GM19240 (cell line): ENCODE measurements around the gene STAB1.
"Not testable (repeated sequence)": the region's sequence is repeated elsewhere in the genome, so short reads cannot be mapped to it uniquely, and the experiment has no call there.

ENCODE experiments used
- DNase-seq: peaks from one replicate; pipeline ENCODE4 v3.0.0; 2011; ENCODE audit warnings: low spot score; ENCODE audit not compliant: insufficient read length

Gene STAB1

DNA sequence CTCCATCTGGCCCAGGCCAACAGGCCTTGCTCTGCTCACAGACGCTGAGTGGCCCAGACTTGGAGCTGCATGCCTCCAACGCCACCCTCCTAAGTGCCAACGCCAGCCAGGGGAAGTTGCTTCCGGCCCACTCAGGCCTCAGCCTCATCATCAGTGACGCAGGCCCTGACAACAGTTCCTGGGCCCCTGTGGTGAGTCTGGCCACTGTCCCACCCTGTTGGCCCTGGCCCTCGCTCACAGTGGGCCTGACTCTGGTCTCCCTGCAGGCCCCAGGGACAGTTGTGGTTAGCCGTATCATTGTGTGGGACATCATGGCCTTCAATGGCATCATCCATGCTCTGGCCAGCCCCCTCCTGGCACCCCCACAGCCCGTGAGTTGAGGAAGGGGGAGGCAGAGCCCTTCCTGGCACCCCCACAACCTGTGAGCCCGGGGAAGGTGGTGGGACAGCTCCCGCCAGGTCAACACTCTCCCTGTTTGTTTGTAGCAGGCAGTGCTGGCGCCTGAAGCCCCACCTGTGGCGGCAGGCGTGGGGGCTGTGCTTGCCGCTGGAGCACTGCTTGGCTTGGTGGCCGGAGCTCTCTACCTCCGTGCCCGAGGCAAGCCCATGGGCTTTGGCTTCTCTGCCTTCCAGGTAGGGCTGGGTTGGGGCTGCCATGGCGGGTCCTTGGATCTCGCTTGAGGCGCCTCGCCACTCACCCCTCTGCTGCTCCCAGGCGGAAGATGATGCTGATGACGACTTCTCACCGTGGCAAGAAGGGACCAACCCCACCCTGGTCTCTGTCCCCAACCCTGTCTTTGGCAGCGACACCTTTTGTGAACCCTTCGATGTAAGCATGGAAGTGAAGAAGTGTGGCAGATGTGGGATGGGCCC, 28.5 kb downstream of the STAB1 start:
- no peak for DNase-seq

DNA sequence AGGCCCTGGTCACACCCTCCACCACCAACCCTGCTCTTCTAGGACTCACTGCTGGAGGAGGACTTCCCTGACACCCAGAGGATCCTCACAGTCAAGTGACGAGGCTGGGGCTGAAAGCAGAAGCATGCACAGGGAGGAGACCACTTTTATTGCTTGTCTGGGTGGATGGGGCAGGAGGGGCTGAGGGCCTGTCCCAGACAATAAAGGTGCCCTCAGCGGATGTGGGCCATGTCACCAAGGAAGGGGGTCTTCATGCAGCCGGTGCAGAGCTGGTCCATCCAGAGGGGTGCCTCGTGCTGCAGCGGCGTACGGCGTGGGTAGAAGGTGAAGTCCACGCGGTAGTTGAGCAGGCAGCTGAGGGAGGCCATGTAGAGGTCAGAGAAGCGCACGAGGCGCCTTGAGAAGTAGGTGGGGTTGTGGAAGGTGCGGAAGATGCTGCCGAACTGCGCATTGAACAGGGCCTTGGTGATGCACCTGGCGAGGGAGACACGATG, 29.2 kb downstream of the STAB1 start:
- no peak for DNase-seq

DNA sequence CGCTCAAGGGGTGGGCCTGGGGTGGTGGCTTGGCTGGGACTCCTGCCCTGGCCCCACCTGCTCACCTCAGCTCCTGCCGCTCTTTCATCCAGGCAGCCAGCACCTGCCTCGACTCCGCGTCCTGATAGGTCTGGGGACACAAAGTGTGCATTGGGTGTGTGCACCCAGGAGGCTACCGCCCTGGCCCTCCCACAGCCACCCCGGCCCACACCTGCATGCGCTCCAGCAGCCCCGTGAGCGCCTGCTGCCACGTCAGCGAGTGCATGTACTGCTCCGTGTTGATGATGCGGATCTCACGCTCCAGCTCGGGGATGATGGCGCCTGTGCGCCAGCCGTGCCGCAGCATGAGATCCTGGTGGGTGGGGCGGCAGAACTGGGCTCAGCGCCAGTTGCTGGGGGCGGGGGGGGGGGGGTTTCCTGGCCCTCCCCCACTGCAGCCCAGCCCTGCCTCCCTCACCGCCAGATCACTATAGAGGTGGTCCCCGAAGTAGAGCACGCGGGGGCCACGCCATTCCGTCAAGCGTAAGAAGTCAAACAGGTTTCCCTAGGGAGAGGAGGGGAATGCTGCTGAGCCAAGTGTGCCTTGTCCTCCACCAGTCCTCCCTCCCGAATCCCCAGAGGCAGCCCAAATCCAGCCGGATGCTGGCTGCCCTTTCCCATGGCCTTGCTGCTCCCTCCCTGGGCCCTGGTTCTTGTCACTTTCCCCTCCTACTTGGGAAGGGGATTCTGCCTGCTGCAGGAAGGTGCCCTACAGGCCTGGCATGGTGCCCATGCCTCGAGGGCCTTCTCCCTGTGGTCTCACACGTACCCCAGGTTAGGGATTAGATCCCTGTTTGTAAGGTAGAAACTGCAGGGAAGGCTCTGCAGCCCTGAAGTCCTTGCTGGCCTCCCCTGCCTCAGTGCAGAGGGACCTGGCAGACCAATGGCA, 29.9 kb downstream of the STAB1 start:
- DNase-seq: peak; percentile 1

DNA sequence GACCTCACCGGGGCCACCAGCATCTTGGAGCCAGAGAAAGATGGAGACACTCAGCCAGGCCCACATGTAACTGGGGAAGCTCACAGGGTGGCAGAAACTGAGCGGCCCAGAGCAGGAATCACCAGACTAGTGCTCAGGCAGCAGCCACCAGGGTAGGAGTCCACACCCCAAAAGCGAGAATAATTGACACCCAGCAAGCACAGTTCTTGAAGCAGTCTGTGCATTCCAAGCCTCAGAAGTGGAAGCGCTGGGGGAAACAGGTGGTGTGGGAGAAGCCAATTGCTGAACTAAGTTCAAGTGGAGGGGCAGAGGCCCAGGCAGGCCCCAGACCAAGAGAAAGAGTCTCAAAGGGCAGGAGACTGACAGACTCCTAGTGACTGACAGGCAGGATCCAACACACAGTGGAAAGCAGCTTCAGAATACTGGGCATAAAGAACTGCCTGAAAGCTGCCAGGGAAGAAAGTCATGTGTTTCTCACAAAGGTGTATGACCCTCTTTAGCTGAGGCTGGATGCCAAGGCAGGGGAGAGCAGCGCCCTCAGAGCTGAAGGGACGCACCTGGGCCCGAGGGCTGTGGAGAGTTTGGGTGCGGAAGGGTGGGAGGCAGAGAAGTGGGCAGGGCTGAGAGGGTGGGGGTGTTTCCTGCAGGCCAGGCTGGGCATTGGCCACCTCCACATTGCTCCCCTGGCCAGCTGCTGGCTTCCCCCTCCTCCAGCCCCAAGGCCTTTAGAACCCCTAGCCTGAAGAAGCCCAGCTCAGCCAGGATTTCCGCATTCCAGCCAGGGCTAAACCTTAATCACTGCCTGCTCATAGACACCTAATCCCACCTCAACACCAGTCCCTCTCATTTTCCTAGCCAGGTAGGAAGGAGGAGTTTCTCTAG, 30.8 kb downstream of the STAB1 start:
- peak; percentile 0 for DNase-seq

DNA sequence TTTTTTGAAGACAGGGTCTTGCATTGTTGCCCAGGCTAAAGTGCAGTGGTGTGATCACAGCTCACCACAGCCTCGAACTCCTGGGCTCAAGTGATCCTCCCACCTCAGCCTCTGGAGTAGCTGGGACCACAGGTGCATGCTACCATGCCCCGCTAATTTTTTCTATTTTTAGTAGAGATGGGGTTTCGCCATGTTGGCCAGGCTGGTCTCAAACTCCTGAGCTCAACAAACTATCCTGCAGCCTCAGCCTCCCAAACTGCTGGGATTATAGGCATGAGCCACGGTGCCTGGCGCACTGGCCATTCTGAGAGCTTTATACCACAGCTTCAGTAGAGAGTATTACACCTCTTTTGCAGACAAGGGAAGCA, 31.5 kb downstream of the STAB1 start:
- not testable (repeated sequence) for DNase-seq

DNA sequence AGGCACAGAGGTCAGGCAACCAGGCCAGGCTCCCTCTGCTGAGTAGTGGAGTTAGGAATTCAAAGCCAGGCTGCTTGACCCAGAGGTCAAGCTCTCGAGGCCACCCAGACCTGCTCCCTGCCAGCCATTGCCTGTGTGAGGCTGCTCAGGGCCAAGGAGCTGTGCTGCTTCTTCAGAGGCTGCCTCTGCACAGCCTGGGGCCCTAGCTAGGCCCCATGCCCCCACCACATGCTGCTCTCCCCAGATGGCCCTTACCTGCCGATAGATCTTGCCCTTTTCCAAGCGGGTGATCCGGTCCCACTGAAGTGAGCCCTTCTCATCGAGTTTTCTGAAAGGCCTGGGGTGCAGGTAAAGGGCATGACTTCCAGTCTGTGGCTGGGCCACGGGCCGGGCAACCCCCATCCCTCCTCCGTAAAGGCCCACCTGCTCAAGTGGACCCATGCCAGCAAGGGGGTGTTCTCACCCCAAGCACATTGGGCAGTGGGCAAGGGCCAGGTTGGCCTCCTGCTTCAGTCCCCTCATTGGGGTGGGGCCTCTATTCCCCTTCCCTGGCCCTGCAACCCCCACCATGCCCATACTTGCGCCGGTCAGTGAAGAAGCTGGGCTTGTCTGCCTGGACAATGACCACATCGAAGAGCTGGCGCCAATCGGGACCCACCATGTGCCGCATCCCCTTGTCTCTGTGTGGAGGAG, 32.0 kb downstream of the STAB1 start:
- peak; percentile 1 for DNase-seq

DNA sequence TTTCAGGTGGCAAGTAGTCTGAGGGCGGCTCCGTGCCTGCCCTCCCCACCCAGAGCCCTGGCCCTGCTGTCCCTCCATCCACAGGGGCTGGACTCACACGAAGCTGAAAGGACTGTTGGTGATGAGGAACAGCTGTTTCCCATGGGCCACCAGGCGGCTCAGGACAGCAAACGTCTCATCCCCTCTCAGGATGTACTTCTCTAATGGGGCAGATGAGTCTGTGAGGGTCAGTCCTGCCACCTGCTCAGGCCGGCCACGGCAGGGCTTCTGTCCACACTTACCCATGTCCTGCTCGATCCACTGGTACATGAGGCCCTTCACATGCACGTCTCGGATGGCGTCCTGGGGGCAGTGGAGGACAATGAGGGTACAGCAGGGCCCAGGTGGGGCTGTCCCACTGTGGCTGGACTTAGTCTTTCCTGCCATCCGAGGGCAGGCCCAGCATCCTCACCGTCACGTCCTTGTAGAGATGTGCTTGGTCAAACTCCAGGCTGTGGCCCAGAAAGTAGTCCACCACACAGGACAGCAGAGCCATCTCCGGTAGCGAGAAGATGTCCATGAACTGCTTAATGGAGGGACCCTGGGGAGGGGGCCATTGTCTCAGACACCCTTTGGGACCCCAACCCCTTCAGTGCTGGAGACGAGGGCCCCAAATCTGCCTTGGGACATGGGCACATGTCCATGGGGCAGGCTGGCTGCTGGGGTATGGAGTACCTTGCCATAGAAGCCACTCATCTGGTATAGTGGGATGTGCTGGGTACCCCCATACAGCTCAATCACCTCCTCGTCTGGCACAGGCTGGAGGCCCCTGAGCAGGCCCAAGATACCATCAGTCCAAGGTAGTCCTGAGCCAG, 32.8 kb downstream of the STAB1 start:
- DNase-seq: no peak

DNA sequence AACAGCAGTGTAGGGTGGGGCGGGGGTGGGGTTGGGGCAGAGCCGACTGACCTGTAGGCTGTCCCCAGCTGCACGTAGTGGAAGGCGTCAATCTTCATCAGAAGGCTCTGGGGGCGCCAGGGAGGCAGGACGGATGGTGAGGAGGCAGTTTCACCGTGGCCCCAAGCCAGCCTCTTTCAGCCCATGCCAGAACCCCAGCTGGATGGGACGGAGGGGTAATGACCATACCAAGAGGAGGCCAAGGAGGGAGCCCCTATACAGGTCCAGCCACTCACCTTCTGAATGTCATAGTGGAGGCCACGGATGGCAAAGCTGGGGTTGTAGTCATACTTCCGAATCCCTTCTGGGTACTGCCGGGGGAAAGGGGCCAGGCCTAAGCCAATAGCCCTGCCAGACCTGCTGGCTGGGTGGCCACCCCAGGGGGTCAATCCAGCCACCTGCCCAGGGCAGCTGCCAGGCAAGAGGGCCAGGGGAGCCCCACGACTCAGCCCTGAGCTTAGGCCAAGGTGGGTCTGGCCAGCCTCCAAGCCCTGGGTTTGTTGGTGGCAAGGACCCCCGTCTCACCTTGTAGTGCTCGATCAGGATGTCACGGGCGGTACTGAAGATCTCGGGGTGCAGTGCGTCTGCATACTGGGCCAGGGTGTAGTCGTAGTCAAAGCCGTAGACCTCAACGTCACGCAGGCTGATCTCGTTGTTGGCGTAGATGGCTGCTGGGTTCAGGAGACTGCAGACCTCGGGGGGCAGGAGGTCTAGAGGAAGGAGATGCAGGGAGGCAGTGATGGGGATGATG, 33.6 kb downstream of the STAB1 start:
- no peak for DNase-seq

DNA sequence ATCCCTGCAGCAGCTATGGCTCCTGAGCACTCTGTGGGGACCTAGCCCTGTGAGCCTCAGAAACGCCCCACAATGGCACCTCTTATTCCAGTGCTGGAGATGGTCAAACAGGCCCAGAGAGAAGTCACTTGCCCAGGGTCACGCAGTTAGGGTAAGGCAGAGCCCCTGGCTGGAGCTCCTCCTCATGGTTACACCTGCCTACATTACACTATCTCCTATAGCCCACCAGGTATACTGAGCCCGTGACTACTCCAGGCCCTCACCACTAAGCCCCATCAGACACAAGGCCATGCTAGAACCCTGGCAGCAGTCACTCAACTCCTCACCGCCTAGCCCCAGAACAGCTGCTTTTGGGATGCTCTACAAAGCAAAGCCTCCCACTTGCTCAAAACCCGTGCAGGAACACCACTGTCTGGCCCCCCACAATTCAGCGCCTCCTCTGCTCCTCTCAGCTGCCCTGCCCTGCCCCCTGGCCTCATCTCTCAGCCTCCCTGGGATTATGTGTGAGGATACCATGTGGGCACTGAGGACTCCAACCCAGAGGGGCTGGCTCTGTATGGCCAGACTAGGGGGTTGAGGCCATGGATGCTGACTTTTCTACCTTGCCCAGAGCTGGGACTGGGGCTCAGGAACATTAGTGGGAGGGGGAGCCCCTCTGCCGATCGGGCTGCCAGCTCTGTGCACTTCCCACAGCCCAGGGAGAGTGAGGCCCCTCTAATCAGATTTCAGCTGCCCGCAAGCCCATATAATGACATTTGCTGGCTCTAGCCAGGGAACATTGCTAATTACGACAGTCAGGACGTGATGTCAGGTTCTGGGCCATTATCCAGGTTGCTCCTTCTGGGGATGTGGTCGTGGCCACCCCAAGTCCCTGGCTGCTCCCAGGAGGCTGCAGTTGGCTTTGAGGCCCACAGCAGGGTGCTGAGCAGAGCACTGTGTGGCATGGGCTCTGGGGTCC, 34.5 kb downstream of the STAB1 start:
- no peak for DNase-seq

DNA sequence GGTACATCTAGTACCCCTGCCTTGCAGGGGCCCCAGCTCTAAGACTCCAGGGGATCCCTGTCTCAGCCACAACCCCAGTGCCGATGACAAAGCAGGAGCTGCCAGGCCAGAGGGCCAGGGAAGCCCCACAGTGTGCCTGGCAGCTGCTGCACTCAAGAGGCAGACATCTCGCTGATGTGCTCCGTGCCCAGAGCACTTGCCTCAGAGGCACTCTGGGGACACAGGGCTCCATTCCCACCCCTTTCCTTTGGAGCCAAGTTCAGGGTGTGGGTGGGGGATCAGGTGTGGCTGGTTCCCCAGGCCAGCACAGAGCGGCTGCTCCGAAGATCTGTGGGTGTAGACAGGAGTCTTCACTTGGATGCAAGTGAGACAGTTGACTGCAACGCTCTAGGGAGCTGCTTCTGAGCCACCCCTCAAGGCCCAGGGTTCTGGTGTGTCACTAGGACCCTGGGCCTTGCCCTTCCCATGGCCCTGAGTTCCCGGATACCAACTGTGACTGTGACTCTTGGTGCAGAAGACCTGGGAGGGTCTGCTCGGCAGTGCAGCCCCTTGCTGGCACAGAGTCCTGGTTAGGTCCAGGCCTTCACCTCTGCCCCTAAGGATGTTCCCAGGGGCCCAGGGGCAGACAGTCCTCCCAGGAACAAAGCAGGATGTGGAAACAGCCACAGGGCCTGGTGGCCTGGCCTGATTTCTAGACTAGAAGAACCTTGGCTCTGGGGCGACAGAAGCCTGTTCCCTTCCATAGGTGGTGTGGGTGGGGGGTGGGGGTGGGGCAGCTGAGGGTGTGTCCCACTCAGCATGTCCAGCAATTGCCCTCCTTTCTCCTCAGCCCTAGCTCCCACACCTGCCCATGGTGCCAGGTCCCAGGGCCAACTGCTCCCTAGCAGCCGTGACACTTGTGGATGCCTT, 36.0 kb downstream of the STAB1 start:
- no peak for DNase-seq

DNA sequence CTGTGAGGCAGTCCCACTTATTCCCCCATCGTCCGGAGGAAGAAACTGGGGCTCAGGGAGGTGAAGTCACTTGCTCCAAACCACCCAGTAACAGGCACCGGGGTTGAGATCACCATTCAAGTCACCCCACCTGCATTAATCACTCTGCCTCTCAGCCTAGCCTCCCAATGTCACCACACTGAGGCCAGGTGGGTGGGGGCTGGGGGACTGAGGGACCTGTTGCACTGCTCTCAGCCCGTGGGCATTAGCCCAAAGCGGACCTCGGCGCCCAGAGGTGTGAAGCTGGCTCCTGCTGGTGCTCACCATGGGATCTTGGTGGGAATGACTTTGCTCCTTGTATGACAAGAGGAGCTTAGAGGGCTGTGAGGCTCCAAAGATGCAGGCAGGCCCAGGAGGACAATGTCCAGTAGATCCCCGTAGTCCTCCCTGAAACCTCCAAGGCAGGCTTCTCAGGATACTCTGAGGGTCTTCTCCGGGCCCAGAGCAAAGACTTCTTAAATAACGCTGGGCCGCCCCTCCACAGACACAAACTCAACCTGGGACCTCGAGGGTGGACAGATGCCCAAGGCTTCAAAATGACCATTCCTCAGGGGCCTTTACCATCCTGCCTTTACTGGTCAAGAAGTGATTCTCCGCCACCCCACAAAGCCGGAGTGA, 36.9 kb downstream of the STAB1 start:
- no peak for DNase-seq

DNA sequence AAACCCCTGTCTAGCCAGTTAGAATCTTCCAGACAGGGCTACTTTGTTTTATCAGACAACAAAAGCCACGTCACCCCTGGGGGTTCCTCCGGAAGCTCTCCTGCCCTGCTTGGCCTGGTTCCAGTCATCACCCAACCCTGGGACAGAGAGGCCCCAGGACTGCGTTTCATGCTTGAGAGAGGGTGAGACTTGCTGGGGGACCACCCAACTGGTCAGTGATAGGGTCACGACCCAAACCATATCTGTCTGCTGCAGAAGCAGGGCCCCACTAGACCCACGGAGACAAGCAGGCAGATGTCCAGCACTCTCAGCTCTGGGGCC, 37.3 kb downstream of the STAB1 start:
- DNase-seq: peak; percentile 43

DNA sequence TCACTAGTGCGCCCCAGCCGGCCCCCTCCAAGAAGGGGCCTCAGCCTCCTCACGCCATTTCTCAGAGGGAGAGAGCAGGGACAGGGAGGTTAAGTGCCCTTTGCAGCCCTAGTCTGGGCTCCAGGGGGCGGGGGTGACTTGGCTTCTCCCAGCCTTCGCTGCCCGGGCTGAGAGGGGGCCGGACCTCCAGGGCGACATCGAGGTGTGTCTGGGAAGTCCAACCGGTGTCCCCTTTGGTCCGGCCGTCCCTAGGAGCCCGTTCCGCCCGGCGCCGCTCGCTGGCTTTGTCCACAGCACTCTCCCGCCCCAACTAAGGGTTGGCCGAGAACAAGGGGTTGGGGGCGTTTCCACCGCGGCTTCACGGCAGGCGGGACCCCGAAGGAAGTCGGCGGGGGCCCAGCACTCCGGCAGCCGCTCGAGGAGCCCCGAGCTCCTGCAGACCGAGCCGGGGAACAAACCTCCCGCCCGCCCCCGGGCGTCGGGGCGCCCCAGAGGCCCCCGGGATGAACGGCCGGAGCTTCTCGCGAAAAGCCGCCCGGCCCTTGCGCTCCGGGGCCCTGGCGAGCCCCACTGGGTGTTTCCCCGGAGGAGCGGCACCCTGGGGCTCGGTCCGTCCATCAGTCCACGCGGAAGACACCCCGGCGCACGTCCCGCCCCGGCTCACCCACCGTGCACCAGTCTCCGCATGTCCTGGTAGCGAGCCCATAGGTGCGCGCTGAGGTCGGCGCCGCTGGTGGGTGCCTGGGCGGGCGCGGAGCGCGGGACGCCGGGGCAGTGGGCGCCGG, 37.9 kb downstream of the STAB1 start:
- peak; percentile 39 for DNase-seq

DNA sequence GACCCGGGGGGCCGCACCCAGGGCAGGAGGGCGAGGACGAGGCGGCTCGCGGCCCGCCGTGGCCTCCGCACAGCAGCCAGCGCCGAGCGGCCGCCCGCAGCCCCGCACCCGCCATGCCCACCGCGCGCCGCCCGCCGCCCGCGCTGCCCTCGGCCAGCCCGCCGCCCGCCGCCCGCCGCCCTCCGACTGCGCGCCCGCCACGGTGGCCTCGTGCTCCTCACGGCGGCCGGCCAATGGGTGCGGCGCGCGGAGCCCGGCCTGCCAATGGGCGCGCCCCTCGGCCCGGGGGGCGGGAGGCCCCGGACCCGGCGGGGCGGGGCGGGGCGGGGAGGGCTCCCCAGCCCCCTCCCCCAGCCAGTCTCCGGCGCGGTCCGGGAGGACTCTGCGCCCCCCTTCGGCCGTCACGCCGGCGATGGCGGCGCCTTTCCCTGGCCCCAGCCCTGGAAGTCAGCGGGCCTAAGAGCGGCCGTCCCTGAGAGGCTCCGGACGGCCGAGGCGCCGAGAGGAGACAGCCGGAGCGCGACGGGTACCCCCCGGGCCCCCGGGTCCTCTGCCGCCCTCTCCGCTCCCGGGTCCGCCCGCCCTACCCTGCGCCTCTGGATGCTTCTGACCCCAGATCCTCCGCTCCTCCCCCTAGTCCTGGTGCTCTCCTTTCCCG, 38.6 kb downstream of the STAB1 start, which contains the start of gene NT5DC2:
NT5DC2 (minus strand) TSS at position 235 of the 658 bp plus-strand sequence; CDS start at position 115, 120 bp downstream.
- DNase-seq: peak; percentile 84
